HepG2 (cell line): Measurements from ENCODE around the gene PEF1. TPM values are rescaled to one million over a fixed set of nuclear protein-coding genes. Genes with fewer than 3 reads are reported as not detected.

ENCODE experiments used
- ATAC-seq: fragments of 200-7000 bp; cut with Tn5 transposase; 3 replicates; pipeline ENCODE4 v1.9.1; 2020; ENCODE audit warnings: mild to moderate bottlenecking, moderate library complexity
- BruUV-seq: library from RNA; stranded (reverse); fragments of 400-500 nt; replicated peaks from 2 replicates; lab custom pipeline; 2021; lab: Mats Ljungman, UMichigan
- CTCF ChIA-PET: fragments of 300-600 bp; formaldehyde crosslinking; extraction: SDS; loops from one replicate; lab custom pipeline; 2021; ENCODE audit warnings: low total read pairs, inconsistent platforms, low intra/inter-chr PET ratio; lab: Yijun Ruan, JAX
- POLR2A ChIA-PET: fragments of 350-600 bp; sonication (Branson Sonifier 250); formaldehyde crosslinking; loops from one replicate; lab custom pipeline; 2020; ENCODE audit warnings: antibody characterized with exemption, inconsistent platforms; lab: Yijun Ruan, JAX
- DNase-seq: peaks from one replicate; pipeline ENCODE4 v3.0.0-alpha.2; 2015; ENCODE audit warnings: low spot score
- FAIRE-seq: peaks from 3 replicates; lab custom pipeline; 2011; peaks lifted over from hg19 to GRCh38; lab: Jason Lieb, UNC
- H2AFZ ChIP-seq: one replicate; pipeline ENCODE4 v1.6.1; 2011; ENCODE audit warnings: low read length, inconsistent platforms
- H3K27ac ChIP-seq: fragments of 300-600 bp; 3 replicates; pipeline ENCODE4 v1.8.0; 2011; ENCODE audit warnings: mixed run types, mild to moderate bottlenecking, mixed read lengths, low read length, inconsistent platforms; ENCODE audit not compliant: insufficient read depth; ENCODE audit errors: extremely low read length
- H3K27me3 ChIP-seq, 2 experiments: fragments of 200-600 bp in 1 of 2; 2 replicates in 1 of 2; 3 replicates in 1 of 2; pipeline versions ENCODE4 v1.6.0 to v1.8.0; 2011; ENCODE audit warnings: low read length in 2 of 2, mild to moderate bottlenecking in 2 of 2, moderate library complexity in 2 of 2, inconsistent platforms in 1 of 2; ENCODE audit not compliant: insufficient read depth in 2 of 2, control insufficient read depth in 1 of 2
- H3K36me3 ChIP-seq, 2 experiments: fragments of 200-600 bp in 1 of 2; replicated peaks in 1 of 2; 2 replicates in 1 of 2; 3 replicates in 1 of 2; pipeline versions ENCODE4 v1.5.1 to v1.8.0; 2011; ENCODE audit warnings: low read length in 2 of 2, inconsistent platforms in 1 of 2; ENCODE audit not compliant: insufficient read depth in 2 of 2, control insufficient read depth in 1 of 2
- H3K4me1 ChIP-seq: 2 replicates; pipeline ENCODE4 v1.5.1; 2012; ENCODE audit warnings: low read length, inconsistent platforms; ENCODE audit not compliant: insufficient read depth
- H3K4me2 ChIP-seq: 2 replicates; pipeline ENCODE4 v1.6.0; 2011; ENCODE audit warnings: low read depth, low read length, inconsistent platforms
- H3K4me3 ChIP-seq, 3 experiments: fragments of 200-600 bp in 1 of 3; sonication (generic), shearing (Covaris generic) in 1 of 3; replicated peaks in 1 of 3; 2 replicates each; pipeline ENCODE4 v1.5.1; 2011 to 2016; ENCODE audit warnings: low read length in 3 of 3, inconsistent platforms in 2 of 3, low read depth in 2 of 3, mild to moderate bottlenecking in 2 of 3, control low read depth in 1 of 3, mixed read lengths in 1 of 3; ENCODE audit not compliant: insufficient read depth in 1 of 3
- H3K79me2 ChIP-seq: one replicate; pipeline ENCODE4 v1.6.1; 2011; ENCODE audit warnings: low read length, inconsistent platforms; ENCODE audit not compliant: insufficient read depth
- H3K9ac ChIP-seq: 2 replicates; pipeline ENCODE4 v1.6.0; 2011; ENCODE audit warnings: mild to moderate bottlenecking, low read depth, low read length, inconsistent platforms; ENCODE audit not compliant: insufficient read depth
- H3K9me3 ChIP-seq: 2 replicates; pipeline ENCODE4 v1.5.1; 2012; ENCODE audit warnings: mild to moderate bottlenecking, low read length
- H4K20me1 ChIP-seq: 2 replicates; pipeline ENCODE4 v1.6.0; 2011; ENCODE audit warnings: inconsistent platforms, mild to moderate bottlenecking, low read length, moderate library complexity; ENCODE audit not compliant: insufficient read depth
- HNRNPH1 ChIP-seq: fragments of 200-400 bp; formaldehyde crosslinking; optimal IDR thresholded peaks from 2 replicates; pipeline ENCODE3; 2017; ENCODE audit warnings: mild to moderate bottlenecking, low read depth, low read length
- WGBS: methylation state at CpG from one replicate; pipeline ENCODE4 v1.1.6; 2017; ENCODE audit warnings: low lambda C conversion rate; 5-methylcytosine and 5-hydroxymethylcytosine counted together
- in situ Hi-C: cut with HindIII; loops from 2 replicates; pipeline ENCODE4 v1.10.0; 2017; ENCODE audit warnings: low pct_unique_long_range_greater_than_20kb; ENCODE audit not compliant: extremely low pct_ligation_motif_present
- intact Hi-C: fragments of 100-400 bp; cut with micrococcal nuclease; formaldehyde crosslinking; loops from one replicate; pipeline ENCODE4 v1.10.0; 2022; ENCODE audit not compliant: unreplicated experiment
- polyA plus RNA-seq, 8 experiments: library from polyadenylated mRNA; depleted of rRNA in 3 of 8; stranded (reverse) in 7 of 8; unstranded in 1 of 8; fragments of >200 nt; fragmentation: Illumina TruSeq in 4 of 8; extraction: Trizol in 4 of 8; gene quantifications; 2 replicates each; pipeline versions ENCODE4 v1.2.1 to v1.2.3, GENCODE V29; 2011 to 2016; ENCODE audit warnings: low read depth in 4 of 8, missing spikeins in 1 of 8, mixed read lengths in 1 of 8; ENCODE audit not compliant: insufficient read depth in 1 of 8
- total RNA-seq, 5 experiments: library from RNA; depleted of rRNA; stranded (reverse); fragments of >200 nt; fragmentation: Illumina TruSeq; extraction: Trizol; gene quantifications; 2 replicates each; pipeline ENCODE4 v1.2.3, GENCODE V29; 2016; ENCODE audit warnings: low read depth in 1 of 5
- TF ChIP-seq, protein P1 (sequence below): sonication (generic); formaldehyde crosslinking; IDR thresholded peaks from 2 replicates; pipeline ENCODE4 v1.5.1; 2020; ENCODE audit warnings: mild to moderate bottlenecking, missing genetic modification reagents, moderate library complexity
- TF ChIP-seq, protein P2 (sequence below): sonication (generic); formaldehyde crosslinking; IDR thresholded peaks from 2 replicates; pipeline ENCODE4 v1.8.1; 2022; ENCODE audit warnings: mild to moderate bottlenecking, missing genetic modification reagents
- TF ChIP-seq, protein P3 (sequence below): sonication (generic); formaldehyde crosslinking; IDR thresholded peaks from 2 replicates; pipeline ENCODE4 v1.8.0; 2022; ENCODE audit warnings: mild to moderate bottlenecking, missing genetic modification reagents, moderate library complexity

PEF1 gene
- total and polyA plus RNA-seq, 2 of the 13 experiments (the other 11 are each of a cell fraction or from before 2014, with no cell fraction given), result 57.1 to 57.8 TPM

DNA sequence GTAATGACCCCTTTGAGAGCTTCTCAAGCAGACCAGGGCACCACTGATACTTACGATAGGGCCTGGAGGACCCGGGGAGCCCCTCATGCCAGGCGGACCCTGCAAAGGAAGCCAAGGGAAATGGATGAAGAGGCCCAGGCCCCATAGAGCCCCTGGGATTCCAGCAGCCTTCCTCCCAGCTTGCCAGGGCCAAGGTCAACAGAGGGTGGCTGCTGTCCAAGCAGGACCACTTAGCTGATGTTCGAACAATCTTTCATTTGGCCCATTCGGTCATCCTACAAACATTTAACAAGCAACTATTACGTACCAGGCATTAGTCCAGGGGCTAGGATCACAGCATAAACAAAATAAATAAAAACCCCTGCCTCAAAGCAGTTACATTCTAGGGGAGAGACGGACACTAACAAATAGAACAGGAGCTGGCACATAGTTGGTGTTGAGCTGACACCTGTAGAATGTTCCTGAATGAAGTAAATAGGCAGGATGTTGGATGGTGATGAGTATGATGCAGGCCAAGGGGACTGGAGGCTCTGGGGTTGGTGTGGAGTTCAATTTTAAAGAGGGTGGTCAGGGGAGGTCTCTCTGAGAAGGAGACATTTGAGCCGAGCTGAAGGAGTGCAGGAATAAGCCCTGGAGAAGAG, 27.0 kb upstream of the PEF1 start:
- Histone ChIP-seq H3K36me3 (no peaks in the 10 kb centered on the region), H3K4me1 (peaks cover 4% of the 10 kb centered on the region), H3K9me3 (no peaks in the 10 kb centered on the region), H3K4me2 (no peak overlapping the region), H3K27ac (no peak overlapping the region), H2AFZ (no peak overlapping the region), H3K79me2 (no peaks in the 10 kb centered on the region), H3K9ac (no peak overlapping the region)
- CTCF ChIA-PET, result no interaction called here
- WGBS, result 79% methylated on average over 5 of the region's 8 CpGs
- intact Hi-C loops (no loop called here), in situ Hi-C loops (no loop called here)
- TF ChIP-seq HNRNPH1, result no peak
- TF ChIP-seq, protein P1, sequence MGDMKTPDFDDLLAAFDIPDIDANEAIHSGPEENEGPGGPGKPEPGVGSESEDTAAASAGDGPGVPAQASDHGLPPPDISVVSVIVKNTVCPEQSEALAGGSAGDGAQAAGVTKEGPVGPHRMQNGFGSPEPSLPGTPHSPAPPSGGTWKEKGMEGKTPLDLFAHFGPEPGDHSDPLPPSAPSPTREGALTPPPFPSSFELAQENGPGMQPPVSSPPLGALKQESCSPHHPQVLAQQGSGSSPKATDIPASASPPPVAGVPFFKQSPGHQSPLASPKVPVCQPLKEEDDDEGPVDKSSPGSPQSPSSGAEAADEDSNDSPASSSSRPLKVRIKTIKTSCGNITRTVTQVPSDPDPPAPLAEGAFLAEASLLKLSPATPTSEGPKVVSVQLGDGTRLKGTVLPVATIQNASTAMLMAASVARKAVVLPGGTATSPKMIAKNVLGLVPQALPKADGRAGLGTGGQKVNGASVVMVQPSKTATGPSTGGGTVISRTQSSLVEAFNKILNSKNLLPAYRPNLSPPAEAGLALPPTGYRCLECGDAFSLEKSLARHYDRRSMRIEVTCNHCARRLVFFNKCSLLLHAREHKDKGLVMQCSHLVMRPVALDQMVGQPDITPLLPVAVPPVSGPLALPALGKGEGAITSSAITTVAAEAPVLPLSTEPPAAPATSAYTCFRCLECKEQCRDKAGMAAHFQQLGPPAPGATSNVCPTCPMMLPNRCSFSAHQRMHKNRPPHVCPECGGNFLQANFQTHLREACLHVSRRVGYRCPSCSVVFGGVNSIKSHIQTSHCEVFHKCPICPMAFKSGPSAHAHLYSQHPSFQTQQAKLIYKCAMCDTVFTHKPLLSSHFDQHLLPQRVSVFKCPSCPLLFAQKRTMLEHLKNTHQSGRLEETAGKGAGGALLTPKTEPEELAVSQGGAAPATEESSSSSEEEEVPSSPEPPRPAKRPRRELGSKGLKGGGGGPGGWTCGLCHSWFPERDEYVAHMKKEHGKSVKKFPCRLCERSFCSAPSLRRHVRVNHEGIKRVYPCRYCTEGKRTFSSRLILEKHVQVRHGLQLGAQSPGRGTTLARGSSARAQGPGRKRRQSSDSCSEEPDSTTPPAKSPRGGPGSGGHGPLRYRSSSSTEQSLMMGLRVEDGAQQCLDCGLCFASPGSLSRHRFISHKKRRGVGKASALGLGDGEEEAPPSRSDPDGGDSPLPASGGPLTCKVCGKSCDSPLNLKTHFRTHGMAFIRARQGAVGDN (CRISPR knock-in tag), result no peak
- TF ChIP-seq, protein P2, sequence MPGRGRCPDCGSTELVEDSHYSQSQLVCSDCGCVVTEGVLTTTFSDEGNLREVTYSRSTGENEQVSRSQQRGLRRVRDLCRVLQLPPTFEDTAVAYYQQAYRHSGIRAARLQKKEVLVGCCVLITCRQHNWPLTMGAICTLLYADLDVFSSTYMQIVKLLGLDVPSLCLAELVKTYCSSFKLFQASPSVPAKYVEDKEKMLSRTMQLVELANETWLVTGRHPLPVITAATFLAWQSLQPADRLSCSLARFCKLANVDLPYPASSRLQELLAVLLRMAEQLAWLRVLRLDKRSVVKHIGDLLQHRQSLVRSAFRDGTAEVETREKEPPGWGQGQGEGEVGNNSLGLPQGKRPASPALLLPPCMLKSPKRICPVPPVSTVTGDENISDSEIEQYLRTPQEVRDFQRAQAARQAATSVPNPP (CRISPR knock-in tag), result no peak
- TF ChIP-seq, protein P3, sequence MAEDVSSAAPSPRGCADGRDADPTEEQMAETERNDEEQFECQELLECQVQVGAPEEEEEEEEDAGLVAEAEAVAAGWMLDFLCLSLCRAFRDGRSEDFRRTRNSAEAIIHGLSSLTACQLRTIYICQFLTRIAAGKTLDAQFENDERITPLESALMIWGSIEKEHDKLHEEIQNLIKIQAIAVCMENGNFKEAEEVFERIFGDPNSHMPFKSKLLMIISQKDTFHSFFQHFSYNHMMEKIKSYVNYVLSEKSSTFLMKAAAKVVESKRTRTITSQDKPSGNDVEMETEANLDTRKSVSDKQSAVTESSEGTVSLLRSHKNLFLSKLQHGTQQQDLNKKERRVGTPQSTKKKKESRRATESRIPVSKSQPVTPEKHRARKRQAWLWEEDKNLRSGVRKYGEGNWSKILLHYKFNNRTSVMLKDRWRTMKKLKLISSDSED, result no peak
- TF ChIP-seq, all 625 proteins: peak for 0
- FAIRE-seq (no peak), ATAC-seq (no peak), DNase-seq (no peak)
- POLR2A ChIA-PET, result no interaction called here
- BruUV-seq, result no TSS peak
- no peak overlapping the region for H3K4me3 ChIP-seq
- no peaks in the 10 kb centered on the region for H3K27me3 ChIP-seq
- H4K20me1 ChIP-seq, result no peaks in the 10 kb centered on the region
